ENCODE measurements around the gene ADH1B. TPM values are rescaled to one million over a fixed set of nuclear protein-coding genes. Genes with fewer than 3 reads are reported as not detected.

The ADH1B gene
- total and polyA plus RNA-seq, 2 donors, result 0.76 to 58.8 TPM

DNA sequence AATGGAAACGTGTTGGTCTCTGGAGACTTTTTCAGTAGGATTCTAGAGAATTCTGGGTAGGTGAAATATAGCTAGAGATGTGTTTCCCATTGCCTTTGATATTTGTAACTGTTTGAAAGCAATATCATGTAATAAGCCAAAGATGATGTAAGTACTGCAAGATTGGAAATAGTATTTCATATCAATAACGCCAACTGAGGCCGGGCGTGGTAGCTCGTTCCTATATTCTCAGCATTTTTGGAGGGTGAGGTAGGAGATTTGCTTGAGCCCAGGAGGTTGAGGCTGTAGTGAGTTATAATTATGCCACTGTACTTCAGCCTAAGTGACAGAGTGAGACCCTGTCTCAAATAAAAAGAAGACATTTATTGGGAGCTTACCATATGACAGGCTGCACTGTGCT lies 39.9 kb downstream of the ADH1B start:
- Histone ChIP-seq H3K9me3 (ENCODE audit: control insufficient read depth in 2 of 2, insufficient read depth in 1 of 2, low read length in 1 of 2) (no peaks in the 10 kb centered on the region), H3K36me3 (ENCODE audit: control insufficient read depth in 2 of 2, insufficient read depth in 2 of 2, low read length in 1 of 2) (no peaks in the 10 kb centered on the region), H3K27me3 (ENCODE audit: control insufficient read depth in 2 of 2, insufficient read depth in 1 of 2, low read length in 1 of 2) (no peaks in the 10 kb centered on the region), H3K4me3 (ENCODE audit: low read length in 2 of 2) (no peak overlapping the region), H3K4me1 (ENCODE audit: control insufficient read depth in 2 of 2, insufficient read depth in 2 of 2, low read length in 2 of 2) (no peaks in the 10 kb centered on the region), H3K27ac (ENCODE audit: low read depth in 1 of 2, low read length in 1 of 2) (no peak overlapping the region)
- WGBS, result 96% methylated on average over 5 of the region's 5 CpGs
- no peak for DNase-seq (ENCODE audit: low read depth in 6 of 9, low spot score in 9 of 9)

DNA sequence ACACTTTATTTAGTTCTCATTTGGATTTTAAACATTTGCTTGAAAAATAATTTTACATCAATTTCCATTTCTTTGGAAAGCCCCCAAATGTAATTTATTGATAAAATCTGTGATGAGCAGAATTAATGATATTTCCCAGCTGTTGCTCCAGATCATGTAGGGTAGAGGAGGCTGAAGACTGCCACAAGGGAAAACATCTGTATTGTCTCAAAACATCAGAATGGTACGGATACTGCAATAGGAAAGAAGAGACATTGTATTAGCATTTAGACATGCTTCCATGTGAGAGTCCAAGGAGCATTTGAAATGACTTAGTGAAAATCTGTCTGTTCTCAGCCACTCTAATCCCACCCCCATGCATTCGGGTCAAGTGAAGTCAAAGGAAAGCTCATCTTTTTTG lies 44.8 kb downstream of the ADH1B start:
- Histone ChIP-seq H3K27me3 (ENCODE audit: control insufficient read depth in 2 of 2, insufficient read depth in 1 of 2, low read length in 1 of 2) (no peaks in the 10 kb centered on the region), H3K4me1 (ENCODE audit: control insufficient read depth in 2 of 2, insufficient read depth in 2 of 2, low read length in 2 of 2) (no peaks in the 10 kb centered on the region), H3K36me3 (ENCODE audit: control insufficient read depth in 2 of 2, insufficient read depth in 2 of 2, low read length in 1 of 2) (no peaks in the 10 kb centered on the region), H3K27ac (ENCODE audit: low read depth in 1 of 2, low read length in 1 of 2) (no peak overlapping the region), H3K9me3 (ENCODE audit: control insufficient read depth in 2 of 2, insufficient read depth in 1 of 2, low read length in 1 of 2) (no peaks in the 10 kb centered on the region), H3K4me3 (ENCODE audit: low read length in 2 of 2) (no peak overlapping the region)
- no peak for DNase-seq (ENCODE audit: low read depth in 6 of 9, low spot score in 9 of 9)
- 92% methylated on average over 2 of the region's 2 CpGs for WGBS

- H3K27ac ChIP-seq (ENCODE audit: low read depth in 1 of 2, low read length in 1 of 2), result no peak overlapping the region
- no peak for DNase-seq (ENCODE audit: low read depth in 6 of 9, low spot score in 9 of 9)
- 95% methylated on average over 3 of the region's 3 CpGs for WGBS
Measured at GRCh38 chr4:99275885-99276284, 45.3 kb downstream of the ADH1B start.

GRCh38 chr4:99275050-99275449 lies 46.2 kb downstream of the ADH1B start:
- Histone ChIP-seq H3K4me3 (ENCODE audit: low read length in 2 of 2) (no peak overlapping the region), H3K9me3 (ENCODE audit: control insufficient read depth in 2 of 2, insufficient read depth in 1 of 2, low read length in 1 of 2) (peaks cover 0 to 6% of the 10 kb centered on the region in 2 donors)
- 96% methylated on average over 5 of the region's 5 CpGs for WGBS

More at GRCh38 chr4:99275885-99276284, 45.3 kb downstream of the ADH1B start:
- Histone ChIP-seq H3K4me3 (ENCODE audit: low read length in 2 of 2) (no peak overlapping the region), H3K4me1 (ENCODE audit: control insufficient read depth in 2 of 2, insufficient read depth in 2 of 2, low read length in 2 of 2) (no peaks in the 10 kb centered on the region), H3K9me3 (ENCODE audit: control insufficient read depth in 2 of 2, insufficient read depth in 1 of 2, low read length in 1 of 2) (no peaks in the 10 kb centered on the region), H3K36me3 (ENCODE audit: control insufficient read depth in 2 of 2, insufficient read depth in 2 of 2, low read length in 1 of 2) (no peaks in the 10 kb centered on the region), H3K27me3 (ENCODE audit: control insufficient read depth in 2 of 2, insufficient read depth in 1 of 2, low read length in 1 of 2) (no peaks in the 10 kb centered on the region)

DNA sequence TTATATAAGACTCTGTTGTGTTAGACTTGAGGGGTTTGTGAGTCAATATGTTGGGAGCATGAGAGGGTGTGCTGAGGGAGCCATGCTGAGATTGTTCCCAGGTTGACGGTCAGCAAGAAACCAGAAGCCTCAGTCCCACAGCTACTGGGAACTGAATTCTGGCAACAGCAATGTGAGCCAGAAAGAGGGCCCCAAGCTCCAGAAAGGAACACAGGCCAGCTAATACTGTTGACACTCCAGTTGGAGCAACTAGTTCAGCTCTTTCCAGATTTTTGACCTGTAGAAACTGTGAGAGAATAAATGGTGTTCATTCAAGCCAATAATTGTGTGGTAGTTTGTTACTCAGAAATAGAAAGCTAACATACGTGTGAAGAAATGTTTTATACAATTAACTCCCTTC lies 47.5 kb downstream of the ADH1B start:
- no peaks in the 10 kb centered on the region for H3K36me3 ChIP-seq (ENCODE audit: control insufficient read depth in 2 of 2, insufficient read depth in 2 of 2, low read length in 1 of 2)
- WGBS, result 95% methylated on average over 2 of the region's 2 CpGs
- H3K27ac ChIP-seq (ENCODE audit: low read depth in 1 of 2, low read length in 1 of 2), result no peak overlapping the region
- no peak overlapping the region for H3K4me3 ChIP-seq (ENCODE audit: low read length in 2 of 2)
- peaks cover 0 to 6% of the 10 kb centered on the region in 2 donors for H3K9me3 ChIP-seq (ENCODE audit: control insufficient read depth in 2 of 2, insufficient read depth in 1 of 2, low read length in 1 of 2)
- H3K4me1 ChIP-seq (ENCODE audit: control insufficient read depth in 2 of 2, insufficient read depth in 2 of 2, low read length in 2 of 2), result no peaks in the 10 kb centered on the region
- no peak for DNase-seq (ENCODE audit: low read depth in 6 of 9, low spot score in 9 of 9)
- no peaks in the 10 kb centered on the region for H3K27me3 ChIP-seq (ENCODE audit: control insufficient read depth in 2 of 2, insufficient read depth in 1 of 2, low read length in 1 of 2)

More at GRCh38 chr4:99275050-99275449, 46.2 kb downstream of the ADH1B start:
- H3K36me3 ChIP-seq (ENCODE audit: control insufficient read depth in 2 of 2, insufficient read depth in 2 of 2, low read length in 1 of 2), result no peaks in the 10 kb centered on the region
- no peak overlapping the region for H3K27ac ChIP-seq (ENCODE audit: low read depth in 1 of 2, low read length in 1 of 2)
- no peaks in the 10 kb centered on the region for H3K27me3 ChIP-seq (ENCODE audit: control insufficient read depth in 2 of 2, insufficient read depth in 1 of 2, low read length in 1 of 2)
- H3K4me1 ChIP-seq (ENCODE audit: control insufficient read depth in 2 of 2, insufficient read depth in 2 of 2, low read length in 2 of 2), result no peaks in the 10 kb centered on the region
- DNase-seq (ENCODE audit: low read depth in 6 of 9, low spot score in 9 of 9), result no peak

DNA sequence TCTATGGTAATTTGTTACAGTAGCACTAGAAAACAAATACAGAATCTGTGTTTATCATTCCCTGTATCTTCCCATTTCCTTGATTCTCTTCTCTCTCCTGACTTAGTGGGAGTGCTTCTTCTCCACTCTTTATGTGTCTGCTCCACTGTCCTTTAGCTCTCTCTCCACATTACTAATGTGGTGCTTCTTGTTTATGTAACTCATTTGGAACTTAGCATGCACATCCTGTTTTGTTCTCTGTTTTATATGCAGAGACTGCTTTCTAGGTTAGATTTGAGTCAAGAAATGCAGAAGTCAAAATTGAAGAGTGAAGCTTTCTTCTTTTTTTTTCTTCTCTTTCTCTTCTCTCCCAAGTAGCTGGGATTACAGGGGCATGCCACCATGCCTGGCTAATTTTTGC lies 56.3 kb downstream of the ADH1B start:
- no peak for DNase-seq (ENCODE audit: low read depth in 6 of 9, low spot score in 9 of 9)
- Histone ChIP-seq H3K4me1 (ENCODE audit: control insufficient read depth in 2 of 2, insufficient read depth in 2 of 2, low read length in 2 of 2) (no peaks in the 10 kb centered on the region), H3K4me3 (ENCODE audit: low read length in 2 of 2) (no peak overlapping the region), H3K36me3 (ENCODE audit: control insufficient read depth in 2 of 2, insufficient read depth in 2 of 2, low read length in 1 of 2) (no peaks in the 10 kb centered on the region), H3K9me3 (ENCODE audit: control insufficient read depth in 2 of 2, insufficient read depth in 1 of 2, low read length in 1 of 2) (peaks cover 0 to 11% of the 10 kb centered on the region in 2 donors), H3K27me3 (ENCODE audit: control insufficient read depth in 2 of 2, insufficient read depth in 1 of 2, low read length in 1 of 2) (no peaks in the 10 kb centered on the region), H3K27ac (ENCODE audit: low read depth in 1 of 2, low read length in 1 of 2) (no peak overlapping the region)

Other genes starting within 250 kb of the ADH1B start
- 160 TPM for gene ADH5, start 232.6 kb downstream of the ADH1B start, total RNA-seq
- gene ADH5, start 232.6 kb downstream of the ADH1B start, polyA plus RNA-seq, result 120 TPM
- gene ADH4, start 177.1 kb downstream of the ADH1B start, total RNA-seq, result 0.09 TPM
- 0.78 TPM for gene ADH4, start 177.1 kb downstream of the ADH1B start, polyA plus RNA-seq
- gene ADH6, start 102.2 kb downstream of the ADH1B start, total RNA-seq, result 0.09 TPM
- gene ADH6, start 102.2 kb downstream of the ADH1B start, polyA plus RNA-seq, result 1.5 TPM
- 0.19 TPM for gene ADH1A, start 30.4 kb downstream of the ADH1B start, total RNA-seq
- gene ADH1A, start 30.4 kb downstream of the ADH1B start, polyA plus RNA-seq, result 0.43 TPM
- 0.33 TPM for gene ADH1C, start 31.3 kb upstream of the ADH1B start, total RNA-seq
- gene ADH1C, start 31.3 kb upstream of the ADH1B start, polyA plus RNA-seq, result 3.3 TPM
- not detected for gene ADH7, start 113.9 kb upstream of the ADH1B start, total RNA-seq
- 2.1 TPM for gene ADH7, start 113.9 kb upstream of the ADH1B start, polyA plus RNA-seq
- not detected for gene C4orf17, start 189.6 kb upstream of the ADH1B start, total RNA-seq
- gene C4orf17, start 189.6 kb upstream of the ADH1B start, polyA plus RNA-seq, result 0.09 TPM
- gene TRMT10A, start 242.6 kb upstream of the ADH1B start, total RNA-seq, result 9.8 TPM
- 5.6 TPM for gene TRMT10A, start 242.6 kb upstream of the ADH1B start, polyA plus RNA-seq